GM12892 (cell line): ENCODE data around the gene SEPTIN2.

Experiments
- POLR2A ChIP-seq: IDR thresholded peaks from 2 replicates; pipeline ENCODE4 v1.6.1; 2011; ENCODE audit warnings: low read depth, low read length, control low read depth
- POLR2AphosphoS5 ChIP-seq: IDR thresholded peaks from 2 replicates; pipeline ENCODE4 v1.6.1; 2011; ENCODE audit warnings: low read depth, low read length, control low read depth
- TAF1 ChIP-seq: IDR thresholded peaks from 2 replicates; pipeline ENCODE4 v1.6.1; 2011; ENCODE audit warnings: low read depth, mild to moderate bottlenecking, control low read depth, low read length, borderline replicate concordance

DNA sequence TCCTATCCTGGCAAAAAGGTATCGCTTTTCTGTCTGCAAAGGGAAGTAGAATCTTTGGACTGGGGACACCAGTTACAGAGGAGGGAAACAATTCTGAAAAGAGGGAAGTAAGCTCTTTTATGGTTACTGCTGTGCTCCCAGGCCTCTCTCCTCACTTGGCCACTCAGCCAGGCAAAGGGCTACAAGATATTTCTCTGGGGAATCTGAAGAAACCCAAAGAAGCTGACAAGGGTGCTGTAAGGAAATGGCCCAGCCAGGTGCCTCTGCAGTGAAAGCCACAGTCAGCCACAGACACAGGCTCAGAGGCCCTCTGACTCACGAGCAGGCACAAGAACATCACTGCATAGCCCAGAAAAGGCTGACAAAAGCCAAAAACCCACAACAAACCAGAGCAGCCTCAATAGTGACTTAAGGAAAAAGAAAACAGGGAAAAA is 6.0 kb upstream of the SEPTIN2 start:
- TF ChIP-seq POLR2A (peak; percentile 59; the same call in 1 of the 2 replicates), POLR2AphosphoS5 (no peak), TAF1 (peak; percentile 38; the same call in 1 of the 2 replicates)
